ENCODE data around the gene NPAS3. TPM values are rescaled to one million over a fixed set of nuclear protein-coding genes. Genes with fewer than 3 reads are reported as not detected.

The NPAS3 gene
- total and polyA plus RNA-seq, 4 donors: 0.07 to 0.09 (median 0.08) TPM; not detected in 1

- TF ChIP-seq, protein P1, sequence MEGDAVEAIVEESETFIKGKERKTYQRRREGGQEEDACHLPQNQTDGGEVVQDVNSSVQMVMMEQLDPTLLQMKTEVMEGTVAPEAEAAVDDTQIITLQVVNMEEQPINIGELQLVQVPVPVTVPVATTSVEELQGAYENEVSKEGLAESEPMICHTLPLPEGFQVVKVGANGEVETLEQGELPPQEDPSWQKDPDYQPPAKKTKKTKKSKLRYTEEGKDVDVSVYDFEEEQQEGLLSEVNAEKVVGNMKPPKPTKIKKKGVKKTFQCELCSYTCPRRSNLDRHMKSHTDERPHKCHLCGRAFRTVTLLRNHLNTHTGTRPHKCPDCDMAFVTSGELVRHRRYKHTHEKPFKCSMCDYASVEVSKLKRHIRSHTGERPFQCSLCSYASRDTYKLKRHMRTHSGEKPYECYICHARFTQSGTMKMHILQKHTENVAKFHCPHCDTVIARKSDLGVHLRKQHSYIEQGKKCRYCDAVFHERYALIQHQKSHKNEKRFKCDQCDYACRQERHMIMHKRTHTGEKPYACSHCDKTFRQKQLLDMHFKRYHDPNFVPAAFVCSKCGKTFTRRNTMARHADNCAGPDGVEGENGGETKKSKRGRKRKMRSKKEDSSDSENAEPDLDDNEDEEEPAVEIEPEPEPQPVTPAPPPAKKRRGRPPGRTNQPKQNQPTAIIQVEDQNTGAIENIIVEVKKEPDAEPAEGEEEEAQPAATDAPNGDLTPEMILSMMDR (IDR thresholded peaks at IDR 0.05; ENCODE audit: low read depth, low read length, missing input control): no peak
- no peak for TF ChIP-seq FOXA2 (IDR thresholded peaks at IDR 0.05)
- TF ChIP-seq EGR1 (IDR thresholded peaks at IDR 0.05; ENCODE audit: low read depth in 2 of 2): no peak
- TF ChIP-seq GABPA (IDR thresholded peaks at IDR 0.05 in 1 of 2, conservative IDR thresholded peaks at IDR 0.05 in 1 of 2): no peak
- TF ChIP-seq YY1 (IDR thresholded peaks at IDR 0.05): no peak
These were observed 510.6 kb downstream of the NPAS3 start (continued) for GRCh38 chr14:33449268-33449667.

DNA sequence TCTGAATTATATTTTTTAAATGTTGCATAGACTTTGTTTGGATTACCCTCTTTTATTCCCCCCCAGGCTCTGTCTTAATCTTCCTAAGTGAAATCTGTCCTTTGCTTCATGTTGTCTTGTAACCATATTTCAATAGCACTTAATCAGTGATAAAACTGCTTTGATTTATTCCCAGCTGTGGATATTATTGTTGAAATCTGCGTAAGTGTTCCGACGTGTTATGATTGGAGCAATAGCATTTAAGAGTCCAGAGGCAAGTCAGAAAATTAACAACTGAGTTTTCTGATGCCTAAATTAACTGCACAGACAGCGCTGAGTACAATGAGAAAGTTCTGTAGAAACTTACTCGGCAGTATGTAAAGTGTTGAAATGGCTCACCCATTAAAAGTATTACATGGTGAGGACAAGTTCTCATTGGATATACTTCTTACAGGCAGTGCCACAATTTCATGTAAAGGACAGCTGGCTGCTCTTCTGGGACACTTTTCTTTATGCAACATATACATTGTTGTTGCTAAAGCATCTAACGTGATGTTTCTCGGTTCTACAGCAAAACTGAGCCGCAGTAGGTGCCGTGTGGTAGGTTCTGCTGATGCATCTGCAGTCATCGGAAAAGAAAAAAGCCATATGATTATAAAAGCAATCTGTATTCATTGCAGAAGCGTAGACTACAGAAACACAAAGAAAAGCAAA is 511.2 kb downstream of the NPAS3 start:
- 91% methylated on average over 11 of the region's 11 CpGs for WGBS
- Histone ChIP-seq H3K9me3 (ENCODE audit: control insufficient read depth in 4 of 4, low read length in 3 of 4) (no peaks in the 10 kb centered on the region), H3K27me3 (ENCODE audit: control insufficient read depth in 4 of 4, insufficient read depth in 4 of 4, low read length in 3 of 4) (no peaks in the 10 kb centered on the region), H3K9ac (ENCODE audit: low read depth in 1 of 2, low read length in 2 of 2) (no peak overlapping the region), H3K4me3 (ENCODE audit: low read depth in 1 of 3, low read length in 3 of 3) (no peak overlapping the region), H3K4me1 (ENCODE audit: control insufficient read depth in 4 of 4, insufficient read depth in 4 of 4, low read length in 3 of 4) (peaks cover 0 to 3% (median 0%) of the 10 kb centered on the region in 4 donors), H3K27ac (ENCODE audit: low read depth in 1 of 2, low read length in 2 of 2) (no peak overlapping the region), H3K36me3 (ENCODE audit: control insufficient read depth in 4 of 4, insufficient read depth in 3 of 4, low read depth in 1 of 4, low read length in 3 of 4) (no peaks in the 10 kb centered on the region)
- DNase-seq (ENCODE audit: low spot score): no peak
- TF ChIP-seq REST (IDR thresholded peaks at IDR 0.05) (no peak), HNF4A (conservative IDR thresholded peaks at IDR 0.05) (no peak), RAD21 (IDR thresholded peaks at IDR 0.05) (no peak), GABPA (IDR thresholded peaks at IDR 0.05 in 1 of 2, conservative IDR thresholded peaks at IDR 0.05 in 1 of 2) (no peak), NR2F2 (IDR thresholded peaks at IDR 0.05) (no peak)

DNA sequence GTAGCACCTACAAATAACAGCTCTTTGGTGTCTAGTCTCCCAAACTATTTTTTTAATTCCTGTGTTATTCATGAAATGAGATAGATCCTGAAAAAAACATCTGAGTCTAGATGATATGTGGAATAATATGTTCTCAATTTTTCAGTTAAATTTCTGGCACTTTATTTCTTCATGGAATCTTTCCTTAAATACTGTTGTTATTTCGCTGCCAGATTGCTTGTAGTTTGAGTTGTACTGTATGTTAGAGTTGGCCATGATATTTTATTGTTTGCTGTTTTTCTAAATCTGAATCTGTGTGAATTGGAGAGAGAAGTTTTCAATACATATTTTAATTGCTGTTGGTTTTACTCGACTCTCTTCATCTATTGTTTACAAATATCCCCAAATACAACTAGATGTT is 511.7 kb downstream of the NPAS3 start:
- Histone ChIP-seq H3K9me3 (ENCODE audit: control insufficient read depth in 4 of 4, low read length in 3 of 4) (no peaks in the 10 kb centered on the region), H3K4me1 (ENCODE audit: control insufficient read depth in 4 of 4, insufficient read depth in 4 of 4, low read length in 3 of 4) (peaks cover 0 to 3% (median 0%) of the 10 kb centered on the region in 4 donors), H3K4me3 (ENCODE audit: low read depth in 1 of 3, low read length in 3 of 3) (no peak overlapping the region), H3K27ac (ENCODE audit: low read depth in 1 of 2, low read length in 2 of 2) (no peak overlapping the region), H3K27me3 (ENCODE audit: control insufficient read depth in 4 of 4, insufficient read depth in 4 of 4, low read length in 3 of 4) (no peaks in the 10 kb centered on the region), H3K9ac (ENCODE audit: low read depth in 1 of 2, low read length in 2 of 2) (no peak overlapping the region), H3K36me3 (ENCODE audit: control insufficient read depth in 4 of 4, insufficient read depth in 3 of 4, low read depth in 1 of 4, low read length in 3 of 4) (no peaks in the 10 kb centered on the region)
- no peak for DNase-seq (ENCODE audit: low spot score)
- TF ChIP-seq HNF4A (conservative IDR thresholded peaks at IDR 0.05): no peak
- TF ChIP-seq, protein P2, sequence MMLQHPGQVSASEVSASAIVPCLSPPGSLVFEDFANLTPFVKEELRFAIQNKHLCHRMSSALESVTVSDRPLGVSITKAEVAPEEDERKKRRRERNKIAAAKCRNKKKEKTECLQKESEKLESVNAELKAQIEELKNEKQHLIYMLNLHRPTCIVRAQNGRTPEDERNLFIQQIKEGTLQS (IDR thresholded peaks at IDR 0.05): no peak
- TF ChIP-seq FOXA2 (IDR thresholded peaks at IDR 0.05): no peak
- no peak for TF ChIP-seq EGR1 (IDR thresholded peaks at IDR 0.05; ENCODE audit: low read depth in 2 of 2)
- no peak for TF ChIP-seq TAF1 (conservative IDR thresholded peaks at IDR 0.05)
- TF ChIP-seq MAX (IDR thresholded peaks at IDR 0.05): no peak
- no peak for TF ChIP-seq RXRA (IDR thresholded peaks at IDR 0.05)
- WGBS: 78% methylated on average over 2 of the region's 2 CpGs

Measured in liver (tissue), 9 donors.